Loucy (cell line): ENCODE measurements around the gene BTBD1.
"Not testable (repeated sequence)": the region's sequence is repeated elsewhere in the genome, so short reads cannot be mapped to it uniquely, and the experiment has no call there.

Experiments
- H2AFZ ChIP-seq: fragments of 200-600 bp; sonication (generic); 2 replicates; pipeline ENCODE4 v1.6.0; 2016; ENCODE audit warnings: antibody characterized with exemption, mild to moderate bottlenecking, low read length, moderate library complexity
- H3F3A ChIP-seq: fragments of 200-600 bp; 2 replicates; pipeline ENCODE4 v1.6.0; 2016; ENCODE audit warnings: antibody characterized with exemption, low read depth, mild to moderate bottlenecking
- H3K27me3 ChIP-seq: fragments of 200-600 bp; sonication (generic); 2 replicates; pipeline ENCODE4 v1.6.1; 2014; ENCODE audit warnings: low read length, mild to moderate bottlenecking; ENCODE audit not compliant: insufficient read depth, poor library complexity, severe bottlenecking
- H3K36me3 ChIP-seq: fragments of 200-600 bp; sonication (generic); 2 replicates; pipeline ENCODE4 v1.6.1; 2016; ENCODE audit warnings: low read length; ENCODE audit not compliant: insufficient read depth
- H3K4me1 ChIP-seq: fragments of 200-600 bp; sonication (generic); 2 replicates; pipeline ENCODE4 v1.5.1; 2014; ENCODE audit warnings: low read length, mild to moderate bottlenecking; ENCODE audit not compliant: insufficient read depth, poor library complexity, severe bottlenecking
- H3K4me2 ChIP-seq: fragments of 200-600 bp; sonication (generic); 2 replicates; pipeline ENCODE4 v1.6.0; 2014; ENCODE audit warnings: antibody characterized with exemption, low read length, low read depth, mild to moderate bottlenecking; ENCODE audit not compliant: poor library complexity, severe bottlenecking
- H3K4me3 ChIP-seq: fragments of 200-600 bp; sonication (generic); 2 replicates; pipeline ENCODE4 v1.5.1; 2014; ENCODE audit warnings: low read length, mild to moderate bottlenecking, mixed read lengths; ENCODE audit not compliant: poor library complexity, severe bottlenecking
- H3K79me2 ChIP-seq: fragments of 200-600 bp; sonication (generic); 2 replicates; pipeline ENCODE4 v1.6.1; 2014; ENCODE audit warnings: low read length; ENCODE audit not compliant: insufficient read depth
- H3K9ac ChIP-seq: fragments of 200-600 bp; sonication (generic); 2 replicates; pipeline ENCODE4 v1.6.0; 2014; ENCODE audit warnings: mild to moderate bottlenecking, low read depth, low read length, moderate library complexity; ENCODE audit not compliant: poor library complexity, severe bottlenecking
- H3K9me2 ChIP-seq: fragments of 200-600 bp; sonication (generic); replicated peaks from 2 replicates; pipeline ENCODE4 v1.6.1; 2016; ENCODE audit warnings: low read depth, low read length, mixed read lengths
- H3K9me3 ChIP-seq: fragments of 200-600 bp; sonication (generic); 2 replicates; pipeline ENCODE4 v1.6.1; 2014; ENCODE audit warnings: mild to moderate bottlenecking, antibody characterized with exemption, low read length, low read depth; ENCODE audit not compliant: insufficient read depth
- H4K20me1 ChIP-seq: fragments of 200-600 bp; sonication (generic); 2 replicates; pipeline ENCODE4 v1.6.0; 2014; ENCODE audit warnings: antibody characterized with exemption, low read length, mild to moderate bottlenecking; ENCODE audit not compliant: insufficient read depth, poor library complexity, severe bottlenecking
- CTCF ChIP-seq: fragments of 200-600 bp; sonication (generic); conservative IDR thresholded peaks from 2 replicates; pipeline ENCODE4 v1.5.1; 2014; ENCODE audit warnings: mild to moderate bottlenecking, antibody characterized with exemption, low read length
- EZH2phosphoT487 ChIP-seq: fragments of 200-600 bp; IDR thresholded peaks from 2 replicates; pipeline ENCODE4 v1.6.1; 2018; ENCODE audit warnings: antibody characterized with exemption, mild to moderate bottlenecking, moderate library complexity, borderline replicate concordance

BTBD1 gene

GRCh38 chr15:83039206-83039605 is 27.8 kb downstream of the BTBD1 start:
- Histone ChIP-seq H2AFZ (no peak overlapping the region), H3K4me1 (no peaks in the 10 kb centered on the region), H3K9me3 (no peaks in the 10 kb centered on the region; the same call in 1 of the 2 replicates), H3K4me3 (no peak overlapping the region), H3K79me2 (peaks cover 65% of the 10 kb centered on the region), H3F3A (no peaks in the 10 kb centered on the region), H4K20me1 (peaks cover 40% of the 10 kb centered on the region), H3K27me3 (no peaks in the 10 kb centered on the region), H3K4me2 (no peak overlapping the region), H3K9ac (no peak overlapping the region), H3K36me3 (peaks cover 77% of the 10 kb centered on the region), H3K9me2 (no peaks in the 10 kb centered on the region)
- no peak for TF ChIP-seq EZH2phosphoT487
- no peak for TF ChIP-seq CTCF

GRCh38 chr15:83036253-83036652 is 30.8 kb downstream of the BTBD1 start:
- H3K4me2 ChIP-seq = no peak overlapping the region
- H3K9me3 ChIP-seq = no peaks in the 10 kb centered on the region; the same call in 1 of the 2 replicates
- no peaks in the 10 kb centered on the region for H3K9me2 ChIP-seq
- no peak overlapping the region for H3K4me3 ChIP-seq
- no peak overlapping the region for H2AFZ ChIP-seq
- peaks cover 85% of the 10 kb centered on the region for H3K79me2 ChIP-seq
- H4K20me1 ChIP-seq = peaks cover 41% of the 10 kb centered on the region
- no peaks in the 10 kb centered on the region for H3K4me1 ChIP-seq
- no peaks in the 10 kb centered on the region for H3K27me3 ChIP-seq
- peaks cover 73% of the 10 kb centered on the region for H3K36me3 ChIP-seq
- H3K9ac ChIP-seq = no peak overlapping the region
- TF ChIP-seq EZH2phosphoT487 (no peak), CTCF (no peak)
- H3F3A ChIP-seq = no peaks in the 10 kb centered on the region

GRCh38 chr15:83031234-83031633 is 35.8 kb downstream of the BTBD1 start:
- peaks cover 76% of the 10 kb centered on the region for H3K36me3 ChIP-seq

GRCh38 chr15:83030021-83030420 is 37.0 kb downstream of the BTBD1 start:
- H3K9me3 ChIP-seq = no peaks in the 10 kb centered on the region
- no peaks in the 10 kb centered on the region for H3F3A ChIP-seq
- no peaks in the 10 kb centered on the region for H3K4me1 ChIP-seq
- H2AFZ ChIP-seq = no peak overlapping the region
- no peak overlapping the region for H3K4me3 ChIP-seq
- no peaks in the 10 kb centered on the region for H3K27me3 ChIP-seq
- H3K4me2 ChIP-seq = no peak overlapping the region
- peaks cover 76% of the 10 kb centered on the region for H3K36me3 ChIP-seq
- H3K9me2 ChIP-seq = no peaks in the 10 kb centered on the region
- H4K20me1 ChIP-seq = peaks cover 34% of the 10 kb centered on the region
- H3K79me2 ChIP-seq = peaks cover 44% of the 10 kb centered on the region
- TF ChIP-seq CTCF = no peak
- TF ChIP-seq EZH2phosphoT487 = no peak
- no peak overlapping the region for H3K9ac ChIP-seq

More at GRCh38 chr15:83031234-83031633, 35.8 kb downstream of the BTBD1 start:
- Histone ChIP-seq H3K79me2 (peaks cover 56% of the 10 kb centered on the region), H4K20me1 (peaks cover 42% of the 10 kb centered on the region)
- not testable (repeated sequence) for H3K4me2 ChIP-seq, H3K4me1 ChIP-seq, H3K9me3 ChIP-seq, H3F3A ChIP-seq, H3K4me3 ChIP-seq, H3K9ac ChIP-seq, H3K27me3 ChIP-seq, H3K9me2 ChIP-seq, H2AFZ ChIP-seq
